CD4-positive, alpha-beta T cell treated with Interleukin-15 for 1 hour (primary cell): Measurements from ENCODE around the gene SIM2.
"Not testable (repeated sequence)": the region's sequence is repeated elsewhere in the genome, so short reads cannot be mapped to it uniquely, and the experiment has no call there.

Source experiments
- DNase-seq: peaks from one replicate; pipeline ENCODE4 v3.0.0-alpha.2; 2020

SIM2 gene, protein sequence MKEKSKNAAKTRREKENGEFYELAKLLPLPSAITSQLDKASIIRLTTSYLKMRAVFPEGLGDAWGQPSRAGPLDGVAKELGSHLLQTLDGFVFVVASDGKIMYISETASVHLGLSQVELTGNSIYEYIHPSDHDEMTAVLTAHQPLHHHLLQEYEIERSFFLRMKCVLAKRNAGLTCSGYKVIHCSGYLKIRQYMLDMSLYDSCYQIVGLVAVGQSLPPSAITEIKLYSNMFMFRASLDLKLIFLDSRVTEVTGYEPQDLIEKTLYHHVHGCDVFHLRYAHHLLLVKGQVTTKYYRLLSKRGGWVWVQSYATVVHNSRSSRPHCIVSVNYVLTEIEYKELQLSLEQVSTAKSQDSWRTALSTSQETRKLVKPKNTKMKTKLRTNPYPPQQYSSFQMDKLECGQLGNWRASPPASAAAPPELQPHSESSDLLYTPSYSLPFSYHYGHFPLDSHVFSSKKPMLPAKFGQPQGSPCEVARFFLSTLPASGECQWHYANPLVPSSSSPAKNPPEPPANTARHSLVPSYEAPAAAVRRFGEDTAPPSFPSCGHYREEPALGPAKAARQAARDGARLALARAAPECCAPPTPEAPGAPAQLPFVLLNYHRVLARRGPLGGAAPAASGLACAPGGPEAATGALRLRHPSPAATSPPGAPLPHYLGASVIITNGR

GRCh38 chr21:36698981-36699545, at the start of gene SIM2:
TSS of gene SIM2 (plus strand) at chr21:36699115. CDS start at chr21:36699747, 632 bp downstream.
- DNase-seq = no peak

GRCh38 chr21:36654324-36654723, 44.6 kb upstream of the SIM2 start:
- DNase-seq = no peak

DNA sequence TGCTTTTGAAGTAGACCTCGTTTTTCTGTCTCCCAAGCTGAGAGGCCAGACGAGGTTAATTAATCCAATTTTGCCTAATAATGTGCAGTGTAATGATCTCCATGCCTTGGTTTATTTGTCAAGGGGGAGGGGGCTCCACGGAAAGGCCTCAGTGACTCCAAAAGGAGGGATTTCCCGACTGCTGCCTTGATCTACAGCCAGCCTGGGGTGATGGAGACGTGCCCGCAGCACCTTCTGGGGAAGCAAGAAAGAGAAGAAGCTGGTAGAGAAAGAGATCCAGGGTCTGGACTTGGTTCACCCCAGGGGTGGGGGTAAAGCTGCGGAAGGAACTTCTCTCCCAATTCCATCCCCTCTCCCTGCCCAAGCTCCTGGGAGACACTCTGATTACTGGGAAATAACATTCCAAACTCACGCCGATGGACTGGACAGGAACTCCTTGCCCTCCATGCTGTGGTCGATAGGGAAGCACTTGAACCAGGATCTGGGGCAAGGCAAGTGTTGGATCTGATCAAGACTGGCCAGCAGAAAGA, 44.1 kb upstream of the SIM2 start:
- no peak for DNase-seq

DNA sequence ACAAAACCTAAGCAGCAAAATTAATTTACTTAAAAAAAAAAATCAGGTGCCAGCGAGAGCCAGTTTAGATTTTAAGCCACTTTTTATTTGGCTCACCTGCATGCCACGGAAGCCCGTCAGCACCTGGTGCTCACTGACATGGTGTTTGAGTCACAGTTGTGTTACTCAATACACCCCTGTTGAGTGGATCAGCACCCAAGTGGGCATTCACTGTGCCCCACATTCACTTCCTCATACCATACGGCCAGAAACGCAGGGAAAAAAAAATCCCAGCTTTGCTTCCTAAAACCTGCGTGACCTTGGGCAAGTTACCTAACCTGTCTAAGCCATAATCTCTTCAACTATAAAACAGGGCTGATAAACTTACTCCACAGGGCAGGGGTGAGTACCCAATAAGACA, 42.8 kb upstream of the SIM2 start:
- DNase-seq = no peak

GRCh38 chr21:36657290-36657689, 41.6 kb upstream of the SIM2 start:
- not testable (repeated sequence) for DNase-seq

GRCh38 chr21:36657999-36658398, 40.9 kb upstream of the SIM2 start:
- no peak for DNase-seq

GRCh38 chr21:36658926-36659325, 40.0 kb upstream of the SIM2 start:
- no peak for DNase-seq

DNA sequence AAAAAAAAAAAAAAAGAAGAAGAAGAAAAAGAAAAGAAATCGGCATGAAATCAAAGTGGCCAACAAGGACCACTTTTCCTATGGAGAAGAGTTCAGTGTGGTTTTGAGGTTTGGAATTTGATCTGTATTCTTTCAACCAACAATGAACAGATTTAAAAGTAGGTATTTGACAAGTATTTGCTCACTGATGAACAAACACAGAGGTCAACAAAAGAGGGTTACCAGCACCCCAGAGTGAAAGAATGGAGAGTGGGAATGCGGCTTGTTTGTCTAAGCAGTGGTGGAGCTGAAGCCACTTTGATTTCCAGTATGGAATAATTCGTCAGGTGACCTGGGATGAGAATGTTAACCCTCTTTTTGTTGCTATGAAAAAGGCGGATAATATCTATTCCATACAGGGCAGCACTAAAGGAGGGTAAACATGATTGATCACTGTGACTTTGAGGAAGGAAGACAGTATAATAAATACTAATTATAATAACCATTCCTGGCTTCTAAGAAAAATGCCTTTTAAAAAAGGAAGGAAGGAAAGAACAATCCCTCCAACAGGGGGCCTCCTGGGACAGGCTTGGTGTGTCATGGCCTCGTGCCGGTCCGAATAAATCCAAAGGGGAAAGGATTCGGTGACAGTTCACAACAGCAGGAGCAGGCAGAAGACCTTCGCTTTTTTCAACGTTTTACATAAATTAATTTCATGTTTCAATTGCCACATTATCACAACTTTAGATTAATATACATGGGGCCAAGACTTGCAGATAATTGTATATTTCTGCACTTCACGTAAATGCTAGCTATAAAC, 37.2 kb upstream of the SIM2 start:
- DNase-seq = no peak

DNA sequence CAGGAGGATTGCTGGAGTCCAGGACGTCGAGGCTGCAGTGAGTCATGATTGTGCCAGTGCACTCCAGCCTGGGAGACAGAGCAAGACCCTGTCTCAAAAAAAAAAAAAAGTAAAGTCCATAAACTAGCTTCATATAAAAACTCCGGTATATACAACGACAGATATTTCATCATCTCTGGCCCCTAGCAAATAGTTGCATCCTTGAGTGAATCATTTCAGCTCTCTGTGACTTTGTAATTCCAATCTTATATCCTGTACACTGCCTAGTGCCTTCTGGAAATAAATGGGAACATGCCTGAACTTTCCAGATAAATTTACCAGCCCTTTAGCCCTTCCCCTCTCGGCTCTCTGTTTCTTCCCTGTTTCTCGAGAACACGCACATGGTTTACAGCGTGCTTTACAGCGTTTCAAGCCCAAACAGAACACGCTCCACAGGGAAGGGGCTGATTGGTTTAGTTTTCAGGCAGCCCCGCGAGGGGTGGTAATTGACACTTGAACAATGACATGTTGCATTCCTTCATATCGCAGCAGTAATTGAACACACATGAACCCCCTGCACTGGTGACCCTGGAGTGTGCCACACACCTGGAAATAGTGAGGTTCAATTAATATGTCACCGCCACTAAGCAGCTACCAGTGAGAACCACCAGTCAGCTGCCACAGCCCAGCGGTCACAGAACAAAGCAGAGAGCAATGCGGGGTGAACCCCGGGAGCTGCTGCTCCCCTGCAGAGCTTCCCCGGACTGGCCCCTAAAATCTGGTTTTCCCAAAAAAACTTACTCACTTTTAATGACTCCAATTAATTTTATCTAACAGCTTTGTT, 35.7 kb upstream of the SIM2 start:
- no peak for DNase-seq

DNA sequence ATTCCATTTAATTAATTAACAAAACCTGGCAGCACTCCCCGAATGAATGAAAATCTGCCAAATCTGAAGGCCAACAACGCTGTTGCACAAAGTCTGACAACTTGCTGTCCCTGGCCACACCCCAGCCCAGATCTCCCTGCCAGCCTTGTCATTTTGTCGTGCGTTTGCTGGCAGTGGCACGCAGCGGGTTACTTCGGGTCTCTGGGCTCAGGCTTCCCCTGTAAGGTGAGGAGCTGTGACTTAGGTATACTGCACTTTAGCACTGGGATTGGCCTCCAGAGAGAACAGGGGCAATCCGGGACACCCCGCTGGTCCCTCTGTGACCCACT, 34.3 kb upstream of the SIM2 start:
- DNase-seq = no peak

- no peak for DNase-seq
Observed at GRCh38 chr21:36665806-36666205, 33.1 kb upstream of the SIM2 start.

- no peak for DNase-seq
Observed at GRCh38 chr21:36668713-36669112, 30.2 kb upstream of the SIM2 start.

GRCh38 chr21:36671836-36672235, 27.1 kb upstream of the SIM2 start:
- DNase-seq = no peak

GRCh38 chr21:36672296-36672695, 26.6 kb upstream of the SIM2 start:
- DNase-seq = not testable (repeated sequence)

GRCh38 chr21:36672737-36673136, 26.2 kb upstream of the SIM2 start:
- DNase-seq = no peak

DNA sequence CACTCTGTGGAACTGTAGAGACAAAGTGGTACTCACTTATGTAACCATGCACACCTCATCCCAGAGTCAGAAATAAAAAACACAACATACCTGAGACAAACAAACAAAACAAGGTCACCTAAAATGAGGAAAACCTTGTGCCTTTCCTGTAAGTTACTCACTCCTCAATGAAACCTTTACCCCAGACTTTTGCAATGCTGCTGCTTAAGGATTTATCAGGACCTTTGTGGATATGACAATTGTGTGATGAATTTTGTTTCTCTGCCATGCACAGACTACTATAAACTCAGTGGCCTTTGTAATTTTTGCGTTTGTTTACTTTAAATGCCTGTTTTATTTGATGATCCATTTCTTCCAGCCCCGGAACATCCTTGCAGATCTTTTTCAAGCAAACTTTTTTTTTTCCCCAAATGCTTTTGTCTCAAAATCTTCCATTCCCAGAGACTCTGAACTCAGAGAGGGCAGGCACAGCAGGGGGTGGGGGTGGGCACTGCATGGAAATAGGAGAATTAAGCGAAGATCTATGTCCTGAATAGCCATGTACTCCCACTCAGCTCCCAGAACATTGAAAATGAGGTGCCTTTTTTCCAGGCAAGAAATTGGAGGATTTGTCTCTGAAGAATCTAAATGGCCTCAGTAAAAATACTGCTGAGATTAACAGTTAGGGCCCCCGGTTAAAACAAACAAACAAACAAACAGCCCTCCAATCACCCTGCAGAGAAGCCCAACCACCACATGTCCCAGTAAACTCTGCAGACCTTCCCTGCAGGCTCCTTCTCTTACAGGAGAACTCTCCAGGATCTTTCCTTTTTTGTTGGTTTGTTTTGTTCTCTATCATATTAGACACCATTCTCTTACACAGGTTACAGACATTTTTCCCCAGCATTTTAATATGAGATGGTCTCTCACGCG, 22.6 kb upstream of the SIM2 start:
- DNase-seq = no peak

DNA sequence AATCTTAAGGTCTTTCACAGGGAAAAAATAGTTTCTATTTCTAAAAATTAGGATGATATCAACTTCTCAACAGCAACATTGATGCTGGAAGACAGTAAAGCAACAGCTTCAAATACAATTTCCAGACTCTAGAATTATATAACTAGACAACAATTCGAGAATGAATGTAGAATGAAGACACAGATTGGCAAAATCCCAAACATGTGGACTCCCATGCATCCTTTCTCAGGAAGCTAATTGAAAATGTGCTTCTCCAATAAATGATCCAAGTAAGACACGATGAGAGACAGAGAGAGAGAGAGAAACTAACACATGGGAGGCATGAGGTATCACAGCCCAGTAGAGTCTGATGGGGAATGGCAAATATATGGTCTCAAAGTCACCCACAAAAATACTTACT, 21.5 kb upstream of the SIM2 start:
- DNase-seq = no peak

DNA sequence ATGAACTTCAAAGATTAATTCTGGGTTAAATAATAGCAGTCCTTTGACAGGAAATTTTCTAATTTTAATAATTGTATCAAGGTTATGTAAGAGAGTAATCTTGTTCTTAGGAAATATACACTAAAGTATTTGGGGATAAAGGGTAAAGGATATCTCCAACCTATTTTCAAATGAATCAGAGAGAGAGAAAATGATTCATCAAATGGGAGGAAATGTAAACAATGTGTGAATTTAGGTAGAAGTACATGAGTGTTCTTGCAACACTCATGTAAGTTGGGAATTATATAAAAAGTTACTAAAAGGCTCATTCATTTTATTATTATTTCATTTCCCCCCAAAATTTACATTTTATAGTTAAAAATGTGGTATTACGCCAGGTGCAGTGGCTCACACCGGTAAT, 20.4 kb upstream of the SIM2 start:
- DNase-seq = no peak

DNA sequence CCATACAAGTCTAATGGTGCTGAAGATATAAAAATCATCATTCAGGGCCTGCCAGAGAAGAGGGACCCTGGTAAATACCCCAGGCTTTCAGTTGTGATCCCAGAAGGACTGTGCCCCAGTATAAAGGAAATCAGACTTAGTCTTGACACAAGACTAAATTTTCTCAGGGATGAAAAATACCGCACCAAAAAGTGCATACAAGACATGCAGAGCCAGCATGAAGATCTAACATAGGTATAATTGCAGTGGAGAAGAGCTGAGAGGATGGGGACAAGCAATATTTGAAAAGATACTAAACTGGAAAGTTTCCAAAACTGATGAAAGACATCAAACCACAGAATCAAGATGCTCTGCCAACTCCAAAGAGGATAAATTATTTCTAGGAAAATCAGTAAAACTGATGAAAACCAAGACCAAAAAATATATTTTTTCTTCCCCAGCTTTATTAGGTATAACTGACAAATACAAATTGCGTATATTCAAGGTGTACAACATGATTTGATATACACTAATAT, 17.7 kb upstream of the SIM2 start:
- no peak for DNase-seq

DNA sequence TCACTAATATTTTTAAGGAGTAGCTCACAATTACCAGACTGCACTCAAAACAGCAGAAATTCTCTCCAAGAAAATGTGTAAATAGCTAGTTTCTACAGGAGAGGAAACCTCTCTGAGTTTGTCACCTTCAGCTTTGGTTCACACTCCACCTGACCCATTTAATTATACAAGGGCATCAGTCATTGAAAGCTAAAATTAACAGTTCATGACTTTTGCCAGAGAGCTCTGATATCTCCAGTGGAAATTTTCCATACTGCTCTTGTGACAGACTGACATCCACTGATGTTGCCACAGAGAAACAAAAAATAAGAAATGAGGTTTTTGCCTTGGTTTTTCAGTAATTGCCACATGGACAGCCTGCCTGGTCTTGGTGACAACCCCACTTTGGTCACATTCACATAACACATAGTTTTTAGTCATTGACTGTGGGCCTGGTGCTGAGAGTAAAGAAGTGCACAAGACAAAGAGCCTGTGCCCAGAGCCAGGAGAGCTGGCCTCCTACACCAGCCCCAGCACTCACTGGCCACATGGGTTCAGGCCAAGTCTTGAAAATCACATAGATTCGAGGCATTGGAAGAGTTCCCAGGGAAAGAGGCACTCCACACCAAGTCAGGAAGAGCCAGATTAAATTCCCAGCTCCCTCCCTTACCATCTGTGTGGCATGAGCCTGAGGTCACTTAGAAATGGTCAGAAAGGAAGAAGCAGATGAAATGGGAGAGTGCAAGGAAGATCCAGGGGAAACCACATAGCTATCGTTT, 13.8 kb upstream of the SIM2 start:
- no peak for DNase-seq
